ENCODE data around the gene GSE1.
A peak's percentile ranks its signal among the peaks of the same experiment; 100 is the strongest.
"Not testable (repeated sequence)": the region's sequence is repeated elsewhere in the genome, so short reads cannot be mapped to it uniquely, and the experiment has no call there.

GSE1 gene

DNA sequence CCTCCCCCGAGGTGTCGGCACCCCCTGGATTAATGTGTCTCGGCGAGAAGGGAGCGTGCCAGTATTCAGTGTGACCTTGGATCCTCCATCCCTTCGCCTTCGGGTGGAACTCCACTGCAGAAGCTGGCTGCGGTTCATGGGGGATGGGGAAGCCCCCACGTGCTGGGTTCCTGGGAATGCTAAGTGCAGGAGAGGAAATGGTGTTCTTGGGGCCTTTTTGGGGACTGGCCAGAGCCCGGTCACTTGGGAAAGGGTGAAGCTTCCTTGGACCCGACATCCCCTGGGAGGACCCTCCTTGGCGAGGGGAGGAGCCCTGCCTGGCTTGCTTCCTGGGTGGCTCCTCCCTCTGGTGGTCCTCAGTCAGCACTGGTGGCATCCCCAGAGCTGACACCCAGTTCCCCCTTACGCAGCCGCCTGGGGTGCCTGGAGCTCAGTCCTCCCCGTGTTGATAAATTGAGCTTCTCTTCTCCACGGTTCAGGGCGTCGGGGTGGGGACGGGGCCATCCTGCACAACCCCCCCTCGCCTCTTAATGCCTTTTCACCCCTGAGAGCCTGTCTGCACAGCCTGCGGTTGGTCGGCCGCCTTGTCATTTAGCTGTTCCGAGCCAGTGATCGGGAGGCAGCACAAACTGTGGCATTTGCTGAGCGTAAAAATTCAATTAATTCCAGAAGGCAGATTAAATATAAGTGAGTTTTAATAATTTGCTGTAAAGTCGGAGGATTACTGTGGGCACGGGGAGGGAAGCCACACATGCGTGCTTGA is 30.7 kb upstream of the GSE1 start:
- no peaks in the 10 kb centered on the region for H3K36me3 Mint-ChIP-seq (ENCODE audit: low read depth)
- H3K4me1 Mint-ChIP-seq (ENCODE audit: low read depth) = peaks cover 36% of the 10 kb centered on the region

DNA sequence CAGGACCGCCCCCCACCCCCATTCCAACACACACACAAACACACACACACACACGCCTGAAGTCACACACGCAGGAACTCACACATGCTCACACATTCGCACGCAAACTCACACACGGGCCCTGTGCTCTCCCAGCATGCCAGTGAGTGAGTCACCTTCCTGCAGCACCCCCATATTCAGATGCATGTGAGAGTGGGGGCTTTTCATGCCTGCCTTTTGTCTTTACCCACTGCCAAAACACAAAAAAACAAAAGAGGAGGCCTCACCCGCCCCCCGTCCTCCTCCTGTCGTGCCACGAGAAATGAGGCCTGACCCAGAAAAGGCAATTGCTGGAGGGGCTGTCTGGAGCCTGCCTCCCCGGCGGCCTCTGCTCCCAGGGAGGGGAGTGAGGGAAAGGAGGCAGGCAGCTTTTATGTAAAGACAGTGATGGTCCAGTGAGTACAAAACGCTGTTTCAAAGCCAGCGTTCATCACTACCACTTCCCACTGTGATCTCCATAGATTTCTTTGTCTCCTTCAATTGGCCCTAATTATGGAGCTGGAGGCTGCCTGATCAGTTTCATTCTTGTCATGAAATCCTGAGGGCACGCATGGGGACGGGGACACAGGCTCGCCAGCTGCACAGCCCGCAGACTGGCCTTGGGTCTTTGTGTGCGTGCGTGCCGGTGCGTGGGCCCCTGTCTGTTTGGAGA is 29.5 kb upstream of the GSE1 start:
- no peaks in the 10 kb centered on the region for H3K9me3 Mint-ChIP-seq
- peaks cover 36% of the 10 kb centered on the region for H3K4me1 Mint-ChIP-seq (ENCODE audit: low read depth)
- H3K27ac Mint-ChIP-seq = peak overlapping the region; percentile 74
- no peaks in the 10 kb centered on the region for H3K36me3 Mint-ChIP-seq (ENCODE audit: low read depth)
- no peaks in the 10 kb centered on the region for H3K27me3 Mint-ChIP-seq
- peak overlapping the region; percentile 8 for H3K4me3 Mint-ChIP-seq

More for the DNA sequence above, 30.7 kb upstream of the GSE1 start:
- no peaks in the 10 kb centered on the region for H3K27me3 Mint-ChIP-seq
- peak overlapping the region; percentile 24 for H3K4me3 Mint-ChIP-seq
- no peaks in the 10 kb centered on the region for H3K9me3 Mint-ChIP-seq
- no peak overlapping the region for H3K27ac Mint-ChIP-seq

DNA sequence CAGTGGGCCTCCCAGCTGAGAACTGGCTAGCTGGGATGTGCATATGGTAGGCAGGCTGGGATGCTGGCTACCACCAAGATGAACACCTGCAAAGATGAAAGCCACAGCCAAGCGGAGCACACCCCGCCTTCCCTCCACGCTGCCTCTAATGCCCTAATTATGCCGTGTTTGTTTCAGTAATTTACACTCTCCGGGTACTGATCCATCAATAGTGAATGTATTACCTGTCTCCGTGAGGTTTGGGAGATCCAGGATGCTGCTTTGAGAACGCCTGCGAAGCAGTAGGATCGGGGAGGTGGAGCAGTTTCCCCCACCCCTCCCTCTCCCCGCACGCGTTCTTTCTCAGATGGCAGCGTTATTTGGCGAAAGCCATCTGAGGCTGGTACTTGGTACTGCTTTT is 28.9 kb upstream of the GSE1 start:
- H3K4me3 Mint-ChIP-seq = no peak overlapping the region

DNA sequence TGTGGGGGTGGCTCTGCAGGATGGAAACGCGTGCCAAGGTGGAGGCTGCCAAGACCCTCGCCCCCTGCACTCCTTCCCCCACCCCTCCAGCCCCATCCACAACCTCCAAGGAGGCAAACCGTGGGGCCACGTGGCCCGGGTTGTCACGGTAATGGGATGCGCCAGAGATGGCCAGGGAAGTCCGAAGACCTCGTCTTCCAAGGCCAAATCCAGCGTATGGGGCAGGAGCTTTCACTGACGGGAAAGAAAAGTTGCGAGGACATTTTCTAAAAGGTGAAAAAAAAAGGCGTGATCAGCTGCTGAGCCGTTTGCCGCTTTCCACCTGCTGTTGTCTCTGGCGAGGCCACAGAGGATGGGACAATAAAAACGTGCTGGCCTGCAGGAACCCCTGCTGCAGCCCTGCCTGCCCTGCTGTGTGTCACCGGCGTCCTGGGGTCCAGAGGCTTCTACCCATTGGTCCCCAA is 28.3 kb upstream of the GSE1 start:
- Mint-ChIP-seq H3K9me3 (no peaks in the 10 kb centered on the region), H3K27me3 (no peaks in the 10 kb centered on the region), H3K4me3 (no peak overlapping the region), H3K36me3 (ENCODE audit: low read depth) (no peaks in the 10 kb centered on the region), H3K4me1 (ENCODE audit: low read depth) (peaks cover 31% of the 10 kb centered on the region), H3K27ac (no peak overlapping the region)

More for the DNA sequence above, 28.9 kb upstream of the GSE1 start:
- Mint-ChIP-seq H3K9me3 (no peaks in the 10 kb centered on the region), H3K27ac (no peak overlapping the region), H3K4me1 (ENCODE audit: low read depth) (peaks cover 33% of the 10 kb centered on the region), H3K27me3 (no peaks in the 10 kb centered on the region), H3K36me3 (ENCODE audit: low read depth) (no peaks in the 10 kb centered on the region)

DNA sequence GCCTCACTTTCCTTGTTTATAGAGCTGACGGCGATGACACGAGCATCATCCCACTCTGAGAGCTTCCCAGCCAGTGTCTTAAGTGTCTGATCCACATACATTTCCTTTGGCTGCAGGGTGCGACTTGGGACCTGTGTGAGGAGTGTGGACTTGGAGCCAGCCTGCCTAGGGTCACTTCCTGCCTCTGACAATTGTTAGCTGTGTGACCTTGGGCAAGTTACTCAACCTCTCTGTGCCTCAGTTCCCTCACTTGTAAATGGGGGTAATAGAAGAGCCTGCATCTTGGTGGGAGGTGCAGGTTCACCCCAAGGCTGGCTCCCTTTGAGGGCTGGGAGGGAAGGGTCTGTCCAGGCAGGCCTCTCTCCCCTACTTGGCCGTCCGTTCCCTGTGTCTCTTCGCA is 27.4 kb upstream of the GSE1 start:
- Mint-ChIP-seq H3K27me3 (no peaks in the 10 kb centered on the region), H3K4me1 (ENCODE audit: low read depth) (peaks cover 31% of the 10 kb centered on the region), H3K27ac (no peak overlapping the region), H3K4me3 (no peak overlapping the region), H3K36me3 (ENCODE audit: low read depth) (no peaks in the 10 kb centered on the region), H3K9me3 (no peaks in the 10 kb centered on the region)

DNA sequence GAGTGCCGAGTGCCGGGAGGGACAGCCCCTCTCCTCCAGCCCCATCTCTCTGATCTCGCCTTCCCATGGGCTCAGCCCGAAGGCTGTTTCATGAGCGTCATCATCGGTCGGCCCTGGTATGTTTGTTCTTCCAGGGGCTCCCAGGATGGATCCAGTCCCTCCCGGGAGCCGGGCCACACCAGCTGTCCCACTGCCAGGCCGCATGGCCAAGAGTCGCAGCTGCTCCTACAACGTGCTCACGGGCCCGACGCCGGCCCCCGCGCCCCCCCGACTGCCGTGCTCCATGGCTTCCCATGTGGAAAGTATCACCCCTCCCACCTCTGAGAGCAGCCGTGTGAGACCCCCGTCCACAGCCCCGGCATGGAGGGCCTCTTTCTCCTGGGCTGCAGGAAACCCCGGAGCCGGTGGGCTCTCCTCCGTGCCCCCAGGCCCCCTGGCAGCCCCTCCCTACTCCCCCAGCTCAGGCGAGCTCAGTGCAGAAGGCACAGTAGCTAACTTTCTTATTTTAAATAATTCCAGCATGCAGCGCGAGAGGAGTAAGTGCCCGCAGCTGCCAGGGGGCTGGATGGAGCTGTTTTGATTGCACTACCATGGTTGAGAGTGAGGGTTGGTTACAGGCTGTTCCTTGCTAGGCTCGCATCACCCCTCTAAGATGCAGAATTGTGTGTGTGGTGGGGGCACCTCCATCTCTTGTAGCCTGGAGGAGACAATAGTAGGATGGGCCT is 26.6 kb upstream of the GSE1 start:
- no peaks in the 10 kb centered on the region for H3K27me3 Mint-ChIP-seq
- H3K4me3 Mint-ChIP-seq = no peak overlapping the region
- H3K4me1 Mint-ChIP-seq (ENCODE audit: low read depth) = peaks cover 29% of the 10 kb centered on the region
- H3K27ac Mint-ChIP-seq = no peak overlapping the region
- no peaks in the 10 kb centered on the region for H3K9me3 Mint-ChIP-seq
- no peaks in the 10 kb centered on the region for H3K36me3 Mint-ChIP-seq (ENCODE audit: low read depth)

DNA sequence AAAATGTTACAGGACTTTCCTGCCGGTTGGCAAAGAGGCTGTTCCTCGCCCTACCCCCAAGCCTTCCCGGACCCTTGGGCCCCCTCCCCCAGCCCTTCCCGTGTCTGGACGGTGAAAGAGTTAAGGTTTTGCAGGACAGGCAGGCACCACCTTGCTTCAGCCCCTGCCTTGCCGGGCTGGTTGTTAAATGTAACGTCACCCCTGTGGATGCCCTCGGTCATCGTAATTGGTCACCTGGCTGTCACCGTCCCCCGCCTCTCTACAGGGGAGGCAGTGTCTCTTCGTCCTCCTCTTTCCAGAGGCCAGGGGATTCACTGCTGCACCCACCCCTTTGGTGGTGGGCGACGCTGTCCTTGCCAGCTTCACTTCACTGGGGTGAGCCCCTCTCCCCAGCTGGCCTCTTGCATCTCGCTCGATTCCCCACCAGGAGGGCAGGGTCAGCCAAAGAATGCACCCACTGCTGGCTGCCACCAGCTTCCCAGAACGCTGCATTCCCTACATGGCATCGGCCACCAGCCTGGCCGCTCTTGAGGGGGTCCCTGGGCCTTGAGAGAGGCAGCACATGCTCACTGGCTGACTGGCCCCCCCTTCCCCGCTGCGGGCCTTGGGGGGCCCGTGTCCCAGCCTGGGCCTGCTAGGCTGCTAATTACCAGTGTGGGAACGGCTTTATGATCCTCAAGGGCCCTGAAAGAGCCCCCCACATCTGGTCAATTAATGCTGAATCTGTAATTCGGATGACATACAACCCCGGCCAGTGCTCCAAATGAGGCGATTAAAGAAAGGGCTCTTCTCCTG is 25.2 kb upstream of the GSE1 start:
- H3K4me1 Mint-ChIP-seq (ENCODE audit: low read depth) = peaks cover 30% of the 10 kb centered on the region
- no peaks in the 10 kb centered on the region for H3K9me3 Mint-ChIP-seq
- H3K4me3 Mint-ChIP-seq = no peak overlapping the region
- no peak overlapping the region for H3K27ac Mint-ChIP-seq
- H3K27me3 Mint-ChIP-seq = no peaks in the 10 kb centered on the region
- H3K36me3 Mint-ChIP-seq (ENCODE audit: low read depth) = no peaks in the 10 kb centered on the region

DNA sequence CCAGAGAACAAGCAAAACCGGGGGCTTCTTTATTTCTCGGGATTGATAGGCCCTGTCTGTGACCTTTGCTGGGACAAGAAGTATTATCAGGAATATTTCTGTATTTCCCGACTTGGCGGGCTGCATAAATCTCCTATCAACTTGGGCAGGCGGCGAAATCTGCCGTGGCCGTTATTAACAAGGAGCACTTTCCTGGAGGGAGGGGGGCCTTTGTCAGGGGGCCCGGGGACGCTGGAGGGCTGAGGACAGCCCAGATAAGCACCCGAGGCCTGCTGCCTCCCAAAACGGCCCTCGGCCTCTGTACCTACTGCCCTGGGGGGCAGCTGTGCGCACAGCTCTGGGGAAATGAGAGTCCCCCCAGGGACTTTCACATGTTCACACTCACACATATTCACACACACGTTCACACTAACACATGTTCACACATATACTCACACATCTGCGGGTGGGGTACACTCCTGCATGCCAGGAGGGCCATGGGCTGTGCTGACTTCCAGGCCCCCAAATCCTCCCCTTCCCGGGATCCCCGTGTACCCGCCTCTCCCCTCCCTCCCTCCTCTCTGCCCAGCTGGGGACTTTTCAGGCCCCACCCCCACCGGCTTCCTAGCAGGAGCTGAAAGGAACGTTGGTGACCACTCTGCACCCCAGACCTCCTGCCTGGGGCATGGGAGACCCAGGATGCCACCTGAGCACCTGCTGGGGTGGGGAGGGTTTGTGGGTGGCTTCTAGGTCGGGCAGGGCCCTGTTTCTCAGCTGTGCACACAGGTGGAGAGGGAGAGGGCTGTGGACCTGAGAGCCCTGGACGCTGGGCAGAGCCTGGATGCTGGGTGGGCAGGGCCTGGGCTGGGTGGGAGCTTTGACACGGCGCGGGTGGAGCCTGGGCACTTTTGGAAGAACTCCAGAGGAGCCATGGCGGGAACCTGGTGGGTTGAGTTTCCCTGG is 24.3 kb upstream of the GSE1 start:
- Mint-ChIP-seq H3K27me3 (no peaks in the 10 kb centered on the region), H3K4me1 (ENCODE audit: low read depth) (peaks cover 21% of the 10 kb centered on the region)

DNA sequence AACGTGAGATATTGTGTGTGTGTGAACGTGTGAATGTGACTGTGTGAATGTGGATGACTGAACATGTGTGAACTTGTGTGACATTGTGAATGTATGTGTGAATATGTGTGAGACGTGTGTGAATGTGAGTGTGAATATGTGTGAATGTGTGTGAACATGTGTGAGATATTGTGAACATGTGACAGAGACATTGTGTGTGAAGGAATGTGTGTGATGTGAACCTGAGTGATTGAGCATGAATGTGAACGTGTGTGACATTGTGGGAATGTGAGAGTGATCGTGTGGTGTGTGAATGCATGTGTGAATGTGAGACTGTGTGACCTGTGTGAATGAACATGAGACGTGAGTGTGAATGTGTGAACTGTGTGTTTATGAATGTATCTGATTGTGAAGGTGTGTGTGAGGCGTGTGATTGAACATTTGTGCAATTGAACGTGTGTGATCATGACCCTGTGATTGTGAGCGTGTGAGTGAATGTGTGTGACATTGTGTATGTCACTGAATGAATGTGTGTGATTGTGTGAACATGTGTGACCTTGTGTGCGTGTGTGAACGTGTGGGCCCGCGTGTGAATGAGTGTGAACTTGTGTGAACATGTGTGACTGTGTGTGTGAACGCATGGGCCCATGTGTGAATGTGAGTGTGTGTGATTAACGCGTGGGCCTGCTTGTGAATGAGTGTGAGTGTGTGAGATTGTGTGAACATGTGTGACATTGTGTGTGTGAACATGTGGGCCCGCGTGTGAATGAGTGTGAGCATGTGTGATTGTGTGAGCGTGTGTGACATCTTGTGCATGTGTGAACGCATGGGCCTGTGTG is 23.2 kb upstream of the GSE1 start:
- H3K27ac Mint-ChIP-seq = no peak overlapping the region
- no peaks in the 10 kb centered on the region for H3K27me3 Mint-ChIP-seq
- no peaks in the 10 kb centered on the region for H3K36me3 Mint-ChIP-seq (ENCODE audit: low read depth)
- no peaks in the 10 kb centered on the region for H3K9me3 Mint-ChIP-seq
- no peak overlapping the region for H3K4me3 Mint-ChIP-seq
- peaks cover 16% of the 10 kb centered on the region for H3K4me1 Mint-ChIP-seq (ENCODE audit: low read depth)

More for the DNA sequence above, 24.3 kb upstream of the GSE1 start:
- H3K27ac Mint-ChIP-seq = no peak overlapping the region
- no peak overlapping the region for H3K4me3 Mint-ChIP-seq
- no peaks in the 10 kb centered on the region for H3K36me3 Mint-ChIP-seq (ENCODE audit: low read depth)
- H3K9me3 Mint-ChIP-seq = no peaks in the 10 kb centered on the region

DNA sequence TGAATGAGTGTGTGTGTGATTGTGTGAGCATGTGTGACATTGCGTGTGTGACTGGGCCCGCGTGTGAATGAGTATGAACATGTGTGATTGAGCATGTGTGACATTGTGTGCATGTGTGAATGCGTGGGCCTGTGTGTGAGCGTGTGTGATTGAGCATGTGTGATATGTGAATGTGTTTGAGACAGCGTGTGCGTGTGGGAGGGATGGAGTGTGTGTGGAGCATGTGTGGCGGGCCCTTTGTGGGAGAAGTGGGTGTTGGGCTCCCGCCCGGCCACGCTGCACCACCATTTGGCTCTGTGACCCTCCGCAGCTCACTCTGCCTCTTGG is 22.7 kb upstream of the GSE1 start:
- H3K36me3 Mint-ChIP-seq (ENCODE audit: low read depth) = no peaks in the 10 kb centered on the region
- H3K4me1 Mint-ChIP-seq (ENCODE audit: low read depth) = peaks cover 16% of the 10 kb centered on the region
- H3K27ac Mint-ChIP-seq = no peak overlapping the region
- no peak overlapping the region for H3K4me3 Mint-ChIP-seq
- H3K9me3 Mint-ChIP-seq = no peaks in the 10 kb centered on the region
- no peaks in the 10 kb centered on the region for H3K27me3 Mint-ChIP-seq

DNA sequence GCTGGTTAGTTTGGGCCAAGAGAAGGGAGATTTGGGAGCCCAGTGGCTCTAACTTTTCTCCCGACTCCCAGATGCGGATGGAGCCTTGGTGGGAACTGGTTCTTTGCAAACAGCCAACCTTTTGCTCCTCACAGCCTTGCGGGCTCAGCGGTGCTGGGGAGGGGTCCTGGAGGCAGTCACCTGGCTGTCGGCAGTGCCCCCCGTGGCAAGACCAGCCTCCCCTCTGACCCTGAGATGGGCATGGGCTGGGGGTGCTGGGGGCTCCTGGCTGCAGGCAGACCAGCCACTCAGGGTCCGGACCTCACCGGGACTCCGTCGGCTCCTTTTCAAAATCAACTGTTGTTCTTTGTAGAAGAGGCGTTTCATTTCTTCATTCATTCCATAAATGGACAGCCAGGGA is 21.7 kb upstream of the GSE1 start:
- no peak overlapping the region for H3K4me3 Mint-ChIP-seq
- H3K4me1 Mint-ChIP-seq (ENCODE audit: low read depth) = peaks cover 23% of the 10 kb centered on the region
- H3K27ac Mint-ChIP-seq = no peak overlapping the region
- H3K27me3 Mint-ChIP-seq = no peaks in the 10 kb centered on the region
- peaks cover 3% of the 10 kb centered on the region for H3K36me3 Mint-ChIP-seq (ENCODE audit: low read depth)
- no peaks in the 10 kb centered on the region for H3K9me3 Mint-ChIP-seq

DNA sequence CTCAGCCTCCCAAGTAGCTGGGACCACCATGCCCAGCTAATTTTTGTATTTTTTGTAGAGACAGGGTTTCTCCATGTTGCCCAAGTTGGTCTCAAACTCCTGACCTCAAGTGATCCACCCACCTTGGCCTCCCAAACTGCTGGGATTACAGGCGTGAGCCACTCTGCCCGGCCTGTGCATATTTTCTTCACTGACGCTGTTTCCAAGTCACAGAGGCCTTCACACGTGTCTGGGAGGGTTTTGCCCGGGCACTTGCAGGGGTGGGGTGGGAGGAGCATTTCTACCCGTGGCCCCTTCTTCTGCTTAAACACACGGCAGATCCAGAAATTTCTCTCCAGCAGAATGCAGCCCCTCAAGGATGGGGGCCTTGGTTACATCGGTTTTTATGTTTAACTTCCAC is 20.8 kb upstream of the GSE1 start:
- H3K4me1 Mint-ChIP-seq (ENCODE audit: low read depth) = peaks cover 23% of the 10 kb centered on the region
- H3K27me3 Mint-ChIP-seq; H3K9me3 Mint-ChIP-seq; H3K4me3 Mint-ChIP-seq; H3K36me3 Mint-ChIP-seq (ENCODE audit: low read depth); H3K27ac Mint-ChIP-seq: not testable (repeated sequence)

DNA sequence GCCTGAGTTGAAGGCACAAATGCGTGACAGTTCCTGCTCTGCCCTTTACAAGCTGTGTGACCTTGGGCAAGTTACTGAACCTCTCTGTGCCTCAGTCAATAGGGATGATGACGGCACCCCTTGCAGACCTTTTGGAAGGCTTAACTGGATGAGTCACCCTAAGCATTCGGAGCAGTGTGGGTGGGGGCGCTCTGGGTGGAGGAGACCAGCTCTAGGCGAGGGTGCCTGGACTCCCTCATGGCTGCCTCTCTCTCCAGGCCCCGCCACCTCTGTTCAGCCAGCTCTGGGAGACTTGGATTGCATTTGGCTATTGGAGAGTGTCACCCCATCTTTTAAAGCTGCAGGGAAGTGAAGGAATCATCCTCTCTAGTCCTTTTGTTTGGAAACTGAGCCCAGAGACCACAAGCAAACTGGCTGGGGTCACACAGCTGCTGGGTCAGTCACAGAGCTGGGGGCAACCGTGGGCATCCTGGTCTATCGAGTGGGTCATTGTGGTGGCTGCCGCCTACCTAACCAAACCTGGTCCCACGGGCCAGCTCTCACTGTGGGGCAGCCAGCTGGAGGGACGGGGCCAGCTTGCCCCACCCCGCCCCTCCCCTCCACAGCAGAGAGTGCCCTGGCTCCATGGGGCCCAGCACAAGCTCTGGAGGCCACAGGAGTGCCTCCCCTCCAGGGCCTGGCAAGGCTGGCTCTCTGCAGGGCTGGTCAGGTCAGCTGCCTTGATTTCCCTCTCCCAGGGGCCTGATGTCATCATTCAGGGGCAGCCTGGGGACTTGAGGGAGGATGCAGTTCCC is 20.2 kb upstream of the GSE1 start:
- no peaks in the 10 kb centered on the region for H3K9me3 Mint-ChIP-seq
- peaks cover 27% of the 10 kb centered on the region for H3K4me1 Mint-ChIP-seq (ENCODE audit: low read depth)
- H3K4me3 Mint-ChIP-seq = no peak overlapping the region
- H3K36me3 Mint-ChIP-seq (ENCODE audit: low read depth) = peaks cover 7% of the 10 kb centered on the region
- H3K27ac Mint-ChIP-seq = no peak overlapping the region
- H3K27me3 Mint-ChIP-seq = no peaks in the 10 kb centered on the region

Data from stimulated activated naive CD8-positive, alpha-beta T cell treated with anti-CD3 and anti-CD28 coated beads, Interleukin-15, Interleukin-2, amounts not matched to agents 100 ng/mL and 50 ng/mL, for 24 hours (primary cell).